HepG2 (cell line): ENCODE measurements around the gene CRADD. TPM values are rescaled to one million over a fixed set of nuclear protein-coding genes. Genes with fewer than 3 reads are reported as not detected.

Source experiments
- ATAC-seq: fragments of 200-7000 bp; cut with Tn5 transposase; 3 replicates; pipeline ENCODE4 v1.9.1; 2020; ENCODE audit warnings: mild to moderate bottlenecking, moderate library complexity
- BruUV-seq: library from RNA; stranded (reverse); fragments of 400-500 nt; replicated peaks from 2 replicates; lab custom pipeline; 2021; lab: Mats Ljungman, UMichigan
- CTCF ChIA-PET: fragments of 300-600 bp; formaldehyde crosslinking; extraction: SDS; loops from one replicate; lab custom pipeline; 2021; ENCODE audit warnings: low total read pairs, inconsistent platforms, low intra/inter-chr PET ratio; lab: Yijun Ruan, JAX
- POLR2A ChIA-PET: fragments of 350-600 bp; sonication (Branson Sonifier 250); formaldehyde crosslinking; loops from one replicate; lab custom pipeline; 2020; ENCODE audit warnings: antibody characterized with exemption, inconsistent platforms; lab: Yijun Ruan, JAX
- DNase-seq: peaks from one replicate; pipeline ENCODE4 v3.0.0-alpha.2; 2015; ENCODE audit warnings: low spot score
- FAIRE-seq: peaks from 3 replicates; lab custom pipeline; 2011; peaks lifted over from hg19 to GRCh38; lab: Jason Lieb, UNC
- H2AFZ ChIP-seq: one replicate; pipeline ENCODE4 v1.6.1; 2011; ENCODE audit warnings: low read length, inconsistent platforms
- H3K27ac ChIP-seq: fragments of 300-600 bp; 3 replicates; pipeline ENCODE4 v1.8.0; 2011; ENCODE audit warnings: mixed run types, mild to moderate bottlenecking, mixed read lengths, low read length, inconsistent platforms; ENCODE audit not compliant: insufficient read depth; ENCODE audit errors: extremely low read length
- H3K27me3 ChIP-seq, 2 experiments: fragments of 200-600 bp in 1 of 2; 2 replicates in 1 of 2; 3 replicates in 1 of 2; pipeline versions ENCODE4 v1.6.0 to v1.8.0; 2011; ENCODE audit warnings: low read length in 2 of 2, mild to moderate bottlenecking in 2 of 2, moderate library complexity in 2 of 2, inconsistent platforms in 1 of 2; ENCODE audit not compliant: insufficient read depth in 2 of 2, control insufficient read depth in 1 of 2
- H3K36me3 ChIP-seq, 2 experiments: fragments of 200-600 bp in 1 of 2; replicated peaks in 1 of 2; 2 replicates in 1 of 2; 3 replicates in 1 of 2; pipeline versions ENCODE4 v1.5.1 to v1.8.0; 2011; ENCODE audit warnings: low read length in 2 of 2, inconsistent platforms in 1 of 2; ENCODE audit not compliant: insufficient read depth in 2 of 2, control insufficient read depth in 1 of 2
- H3K4me1 ChIP-seq: 2 replicates; pipeline ENCODE4 v1.5.1; 2012; ENCODE audit warnings: low read length, inconsistent platforms; ENCODE audit not compliant: insufficient read depth
- H3K4me2 ChIP-seq: 2 replicates; pipeline ENCODE4 v1.6.0; 2011; ENCODE audit warnings: low read depth, low read length, inconsistent platforms
- H3K4me3 ChIP-seq, 3 experiments: fragments of 200-600 bp in 1 of 3; sonication (generic), shearing (Covaris generic) in 1 of 3; replicated peaks in 1 of 3; 2 replicates each; pipeline ENCODE4 v1.5.1; 2011 to 2016; ENCODE audit warnings: low read length in 3 of 3, inconsistent platforms in 2 of 3, low read depth in 2 of 3, mild to moderate bottlenecking in 2 of 3, control low read depth in 1 of 3, mixed read lengths in 1 of 3; ENCODE audit not compliant: insufficient read depth in 1 of 3
- H3K79me2 ChIP-seq: one replicate; pipeline ENCODE4 v1.6.1; 2011; ENCODE audit warnings: low read length, inconsistent platforms; ENCODE audit not compliant: insufficient read depth
- H3K9ac ChIP-seq: 2 replicates; pipeline ENCODE4 v1.6.0; 2011; ENCODE audit warnings: mild to moderate bottlenecking, low read depth, low read length, inconsistent platforms; ENCODE audit not compliant: insufficient read depth
- H3K9me3 ChIP-seq: 2 replicates; pipeline ENCODE4 v1.5.1; 2012; ENCODE audit warnings: mild to moderate bottlenecking, low read length
- H4K20me1 ChIP-seq: 2 replicates; pipeline ENCODE4 v1.6.0; 2011; ENCODE audit warnings: inconsistent platforms, mild to moderate bottlenecking, low read length, moderate library complexity; ENCODE audit not compliant: insufficient read depth
- ARID3A ChIP-seq: IDR thresholded peaks from 2 replicates; pipeline ENCODE4 v1.6.1; 2012; ENCODE audit warnings: low read depth, low read length, improper control_type of control experiment
- CCAR2 ChIP-seq: fragments of 200-400 bp; formaldehyde crosslinking; optimal IDR thresholded peaks from 2 replicates; pipeline ENCODE3; 2018; ENCODE audit warnings: low read depth, mild to moderate bottlenecking, low read length, moderate library complexity
- DRAP1 ChIP-seq: IDR thresholded peaks from 2 replicates; pipeline ENCODE4 v1.6.1; 2016; ENCODE audit warnings: missing genetic modification reagents, missing compliant biosample characterization
- EHMT2 ChIP-seq: fragments of 200-600 bp; sonication (generic); IDR thresholded peaks from 2 replicates; pipeline ENCODE4 v1.7.0; 2017; ENCODE audit warnings: antibody characterized with exemption, low read depth, low read length, borderline replicate concordance
- EZH2 ChIP-seq: conservative IDR thresholded peaks from 2 replicates; pipeline ENCODE4 v1.6.1; 2012; ENCODE audit warnings: mild to moderate bottlenecking, low read depth, low read length, moderate library complexity
- IKZF1 ChIP-seq: fragments of 450-650 bp; IDR thresholded peaks from 2 replicates; pipeline ENCODE4 v1.7.1; 2016
- ISL2 ChIP-seq: sonication (generic); formaldehyde crosslinking; IDR thresholded peaks from 2 replicates; pipeline ENCODE4 v1.5.0; 2020; ENCODE audit warnings: missing genetic modification reagents
- SUZ12 ChIP-seq: fragments of 150-350 bp; IDR thresholded peaks from 2 replicates; pipeline ENCODE4 v1.6.1; 2014; ENCODE audit warnings: low read depth, low read length
- TEAD3 ChIP-seq: optimal IDR thresholded peaks from 2 replicates; pipeline ENCODE3; 2016; ENCODE audit warnings: borderline replicate concordance
- YEATS4 ChIP-seq: sonication (generic); formaldehyde crosslinking; IDR thresholded peaks from 2 replicates; pipeline ENCODE4 v1.4.0; 2020; ENCODE audit warnings: missing genetic modification reagents, borderline replicate concordance
- ZNF253 ChIP-seq: sonication (generic); formaldehyde crosslinking; IDR thresholded peaks from 2 replicates; pipeline ENCODE4 v1.8.0; 2022; ENCODE audit warnings: mild to moderate bottlenecking, missing genetic modification reagents, borderline replicate concordance
- ZNF329 ChIP-seq: sonication (generic); formaldehyde crosslinking; IDR thresholded peaks from 2 replicates; pipeline ENCODE4 v1.9.0; 2021; ENCODE audit warnings: low read depth, mild to moderate bottlenecking, missing genetic modification reagents
- ZNF710 ChIP-seq: sonication (generic); formaldehyde crosslinking; IDR thresholded peaks from 2 replicates; pipeline ENCODE4 v1.5.0; 2020; ENCODE audit warnings: mild to moderate bottlenecking, missing genetic modification reagents, borderline replicate concordance
- WGBS: methylation state at CpG from one replicate; pipeline ENCODE4 v1.1.6; 2017; ENCODE audit warnings: low lambda C conversion rate; 5-methylcytosine and 5-hydroxymethylcytosine counted together
- in situ Hi-C: cut with HindIII; loops from 2 replicates; pipeline ENCODE4 v1.10.0; 2017; ENCODE audit warnings: low pct_unique_long_range_greater_than_20kb; ENCODE audit not compliant: extremely low pct_ligation_motif_present
- intact Hi-C: fragments of 100-400 bp; cut with micrococcal nuclease; formaldehyde crosslinking; loops from one replicate; pipeline ENCODE4 v1.10.0; 2022; ENCODE audit not compliant: unreplicated experiment
- polyA plus RNA-seq, 8 experiments: library from polyadenylated mRNA; depleted of rRNA in 3 of 8; stranded (reverse) in 7 of 8; unstranded in 1 of 8; fragments of >200 nt; fragmentation: Illumina TruSeq in 4 of 8; extraction: Trizol in 4 of 8; gene quantifications; 2 replicates each; pipeline versions ENCODE4 v1.2.1 to v1.2.3, GENCODE V29; 2011 to 2016; ENCODE audit warnings: low read depth in 4 of 8, missing spikeins in 1 of 8, mixed read lengths in 1 of 8; ENCODE audit not compliant: insufficient read depth in 1 of 8
- total RNA-seq, 5 experiments: library from RNA; depleted of rRNA; stranded (reverse); fragments of >200 nt; fragmentation: Illumina TruSeq; extraction: Trizol; gene quantifications; 2 replicates each; pipeline ENCODE4 v1.2.3, GENCODE V29; 2016; ENCODE audit warnings: low read depth in 1 of 5
- TF ChIP-seq, protein P1 (sequence below): sonication (generic); formaldehyde crosslinking; IDR thresholded peaks from 2 replicates; pipeline ENCODE4 v1.5.0; 2020; ENCODE audit warnings: missing genetic modification reagents, mild to moderate bottlenecking, borderline replicate concordance
- TF ChIP-seq, protein P2 (sequence below): sonication (generic); formaldehyde crosslinking; IDR thresholded peaks from 2 replicates; pipeline ENCODE4 v1.5.0; 2020; ENCODE audit warnings: missing genetic modification reagents, mild to moderate bottlenecking, borderline replicate concordance

The CRADD gene
- total and polyA plus RNA-seq, 2 of the 13 experiments (the other 11 are each of a cell fraction or from before 2014, with no cell fraction given) = 12.4 to 18.8 TPM

DNA sequence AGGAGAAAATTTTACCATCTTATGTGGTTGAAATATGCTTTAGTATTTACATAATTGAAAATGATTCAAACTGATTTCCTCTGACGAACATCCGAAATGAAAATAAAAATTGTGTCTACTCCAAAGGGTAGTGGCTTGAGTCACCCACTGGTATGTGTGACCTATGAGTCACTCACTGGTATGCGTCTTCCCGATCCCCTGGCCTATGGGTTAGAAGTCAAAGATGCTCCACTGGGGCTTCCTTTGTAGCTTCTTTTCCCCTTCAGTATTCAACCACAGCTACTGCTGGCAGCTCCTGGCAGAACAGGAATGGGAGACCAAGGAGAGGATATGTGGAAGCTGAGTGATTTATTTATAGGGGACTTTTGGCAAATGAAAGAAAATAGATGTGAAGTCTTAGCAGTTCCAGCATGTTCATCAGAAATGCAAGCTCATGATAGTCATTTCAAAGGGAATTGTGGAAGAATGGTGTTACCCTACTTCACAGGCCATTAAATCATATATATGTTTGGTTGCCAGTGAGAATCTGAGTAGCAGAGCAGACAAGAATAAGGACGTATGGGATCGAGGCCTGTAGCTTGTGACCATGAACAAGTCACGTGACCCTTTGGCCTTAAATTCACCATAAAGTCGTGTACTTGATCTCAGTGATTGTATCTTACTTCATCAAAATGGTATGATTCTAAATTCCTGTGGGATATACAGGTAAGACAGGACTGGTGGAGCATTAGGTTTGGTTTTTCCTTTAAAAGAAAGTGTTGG lies 108.3 kb downstream of the CRADD start (continued):
- TF ChIP-seq, protein P1, sequence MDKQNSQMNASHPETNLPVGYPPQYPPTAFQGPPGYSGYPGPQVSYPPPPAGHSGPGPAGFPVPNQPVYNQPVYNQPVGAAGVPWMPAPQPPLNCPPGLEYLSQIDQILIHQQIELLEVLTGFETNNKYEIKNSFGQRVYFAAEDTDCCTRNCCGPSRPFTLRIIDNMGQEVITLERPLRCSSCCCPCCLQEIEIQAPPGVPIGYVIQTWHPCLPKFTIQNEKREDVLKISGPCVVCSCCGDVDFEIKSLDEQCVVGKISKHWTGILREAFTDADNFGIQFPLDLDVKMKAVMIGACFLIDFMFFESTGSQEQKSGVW (CRISPR knock-in tag) = no peak
- TF ChIP-seq EZH2 (no peak), TEAD3 (peak; percentile 96), ZNF710 (CRISPR knock-in tag) (no peak), ARID3A (0 out of 2 replicates have a peak, but pooled peaks have one; percentile 55)

DNA sequence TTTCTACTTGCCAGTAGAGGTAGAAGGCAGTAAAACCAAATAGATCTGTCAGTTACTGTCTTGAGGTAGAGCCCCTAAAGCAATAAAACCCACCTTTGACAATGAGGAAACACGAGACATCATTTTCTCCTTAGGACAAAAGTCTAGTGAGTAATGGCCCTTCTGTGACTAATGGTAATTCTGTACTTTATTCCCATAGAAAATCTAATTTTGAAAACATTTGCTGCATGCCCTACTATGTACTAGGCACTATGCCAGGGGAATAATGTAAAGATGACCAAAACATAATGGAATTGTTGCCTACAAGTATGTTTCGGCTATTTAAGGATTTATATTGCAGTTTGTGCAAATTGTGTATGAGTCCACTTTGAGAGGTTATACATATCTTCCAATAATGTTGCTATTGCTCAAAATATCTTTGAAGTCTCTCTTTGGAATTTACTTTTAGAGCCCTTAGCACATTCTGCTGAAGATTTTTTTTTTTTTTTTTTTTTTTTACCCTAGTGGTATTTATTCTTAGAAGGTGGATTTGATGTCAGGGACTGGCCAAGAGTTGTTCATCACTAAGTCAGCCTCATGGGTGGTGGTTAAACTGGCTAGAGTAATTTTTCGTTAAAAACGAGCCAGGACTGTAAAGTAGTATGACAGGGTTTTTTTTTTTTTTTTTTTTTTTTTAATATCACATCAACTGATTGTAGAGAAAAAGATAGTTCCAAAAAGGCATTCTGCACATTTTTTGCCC lies 109.7 kb downstream of the CRADD start:
- POLR2A ChIA-PET = no interaction called here
- DNase-seq = no peak
- Histone ChIP-seq H3K36me3 (no peaks in the 10 kb centered on the region), H4K20me1 (no peaks in the 10 kb centered on the region), H3K4me3 (no peak overlapping the region), H3K27ac (no peak overlapping the region), H3K79me2 (no peaks in the 10 kb centered on the region), H3K27me3 (no peaks in the 10 kb centered on the region), H3K9ac (no peak overlapping the region), H2AFZ (no peak overlapping the region), H3K4me1 (peaks cover 40% of the 10 kb centered on the region), H3K9me3 (no peaks in the 10 kb centered on the region), H3K4me2 (no peak overlapping the region)
- CTCF ChIA-PET = no interaction called here
- WGBS = 96% methylated on average over 4 of the region's 4 CpGs
- ATAC-seq = no peak
- no peak for FAIRE-seq
- in situ Hi-C loops = no loop called here
- intact Hi-C loops = no loop called here
- BruUV-seq = no TSS peak
- no peak for TF ChIP-seq IKZF1
- TF ChIP-seq DRAP1 (CRISPR knock-in tag) = no peak
- TF ChIP-seq ZNF329 (CRISPR knock-in tag) = no peak
- TF ChIP-seq SUZ12 = no peak
- no peak for TF ChIP-seq YEATS4 (CRISPR knock-in tag)
- no peak for TF ChIP-seq EHMT2
- TF ChIP-seq ZNF253 = no peak
- TF ChIP-seq ISL2 (CRISPR knock-in tag) = no peak
- TF ChIP-seq CCAR2 = no peak
- TF ChIP-seq, protein P2, sequence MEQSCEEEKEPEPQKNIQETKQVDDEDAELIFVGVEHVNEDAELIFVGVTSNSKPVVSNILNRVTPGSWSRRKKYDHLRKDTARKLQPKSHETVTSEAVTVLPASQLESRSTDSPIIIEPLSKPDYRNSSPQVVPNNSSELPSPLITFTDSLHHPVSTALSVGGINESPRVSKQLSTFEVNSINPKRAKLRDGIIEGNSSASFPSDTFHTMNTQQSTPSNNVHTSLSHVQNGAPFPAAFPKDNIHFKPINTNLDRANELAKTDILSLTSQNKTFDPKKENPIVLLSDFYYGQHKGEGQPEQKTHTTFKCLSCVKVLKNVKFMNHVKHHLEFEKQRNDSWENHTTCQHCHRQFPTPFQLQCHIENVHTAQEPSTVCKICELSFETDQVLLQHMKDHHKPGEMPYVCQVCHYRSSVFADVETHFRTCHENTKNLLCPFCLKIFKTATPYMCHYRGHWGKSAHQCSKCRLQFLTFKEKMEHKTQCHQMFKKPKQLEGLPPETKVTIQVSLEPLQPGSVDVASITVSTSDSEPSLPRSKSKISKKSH (CRISPR knock-in tag) = no peak
